G401 (cell line): ENCODE data around the gene HLX. TPM values are rescaled to one million over a fixed set of nuclear protein-coding genes. Genes with fewer than 3 reads are reported as not detected.

Source experiments
- DNase-seq: peaks from one replicate; pipeline ENCODE4 v3.0.0-alpha.2; 2015; ENCODE audit warnings: low spot score
- in situ Hi-C: cut with HindIII; loops from 2 replicates; pipeline ENCODE4 v1.10.0; 2016; ENCODE audit warnings: low sequenced_read_pairs, mixed read lengths
- total RNA-seq: library from RNA; depleted of rRNA; stranded (reverse); fragments of >200 nt; shearing (Covaris generic); gene quantifications from 2 replicates; pipeline ENCODE4 v1.2.3, GENCODE V29; 2014

HLX gene
- total RNA-seq, 1 experiment from 2014 or later, result not detected

- in situ Hi-C loops, result no loop called here
- no peak for DNase-seq
Measured at GRCh38 chr1:220880726-220881506, 1.7 kb downstream of the HLX start.

DNA sequence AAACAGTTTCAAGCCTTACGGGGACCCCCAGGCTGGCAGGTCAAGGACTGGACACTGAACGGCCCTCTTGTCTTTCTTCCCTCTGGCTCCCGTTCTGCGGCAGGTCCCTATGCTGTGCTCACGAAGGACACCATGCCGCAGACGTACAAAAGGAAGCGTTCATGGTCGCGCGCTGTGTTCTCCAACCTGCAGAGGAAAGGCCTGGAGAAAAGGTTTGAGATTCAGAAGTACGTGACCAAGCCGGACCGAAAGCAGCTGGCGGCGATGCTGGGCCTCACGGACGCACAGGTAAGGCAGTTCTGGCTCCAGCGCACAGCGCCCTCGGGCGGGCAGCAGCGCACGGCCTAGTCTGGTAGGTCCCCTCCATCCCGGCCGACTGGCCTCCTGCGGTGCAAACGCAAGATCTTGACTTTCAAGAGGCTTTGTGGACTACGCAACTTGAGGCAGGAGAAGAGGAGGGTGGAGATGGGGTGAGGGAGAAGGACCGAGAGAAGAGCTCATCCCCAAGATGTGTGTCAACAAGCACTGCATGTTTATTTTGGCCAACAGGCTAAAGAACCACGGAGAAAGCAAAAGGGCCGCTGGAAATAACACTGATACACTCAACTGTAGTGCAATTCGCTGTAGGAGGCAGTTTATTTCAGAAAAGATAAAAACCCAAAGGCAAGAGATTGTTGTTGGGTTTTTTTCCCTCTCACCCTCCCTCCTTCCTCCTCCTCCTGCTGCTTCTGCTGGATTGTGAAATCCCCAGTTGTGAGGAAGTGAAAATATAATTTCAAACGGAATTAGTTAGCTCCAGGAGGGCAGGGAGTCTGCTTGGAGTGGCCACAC is 3.0 kb downstream of the HLX start:
- in situ Hi-C loops, result no loop called here
- no peak for DNase-seq

GRCh38 chr1:220884109-220884980 is 5.1 kb downstream of the HLX start:
- in situ Hi-C loops, result no loop called here

DNA sequence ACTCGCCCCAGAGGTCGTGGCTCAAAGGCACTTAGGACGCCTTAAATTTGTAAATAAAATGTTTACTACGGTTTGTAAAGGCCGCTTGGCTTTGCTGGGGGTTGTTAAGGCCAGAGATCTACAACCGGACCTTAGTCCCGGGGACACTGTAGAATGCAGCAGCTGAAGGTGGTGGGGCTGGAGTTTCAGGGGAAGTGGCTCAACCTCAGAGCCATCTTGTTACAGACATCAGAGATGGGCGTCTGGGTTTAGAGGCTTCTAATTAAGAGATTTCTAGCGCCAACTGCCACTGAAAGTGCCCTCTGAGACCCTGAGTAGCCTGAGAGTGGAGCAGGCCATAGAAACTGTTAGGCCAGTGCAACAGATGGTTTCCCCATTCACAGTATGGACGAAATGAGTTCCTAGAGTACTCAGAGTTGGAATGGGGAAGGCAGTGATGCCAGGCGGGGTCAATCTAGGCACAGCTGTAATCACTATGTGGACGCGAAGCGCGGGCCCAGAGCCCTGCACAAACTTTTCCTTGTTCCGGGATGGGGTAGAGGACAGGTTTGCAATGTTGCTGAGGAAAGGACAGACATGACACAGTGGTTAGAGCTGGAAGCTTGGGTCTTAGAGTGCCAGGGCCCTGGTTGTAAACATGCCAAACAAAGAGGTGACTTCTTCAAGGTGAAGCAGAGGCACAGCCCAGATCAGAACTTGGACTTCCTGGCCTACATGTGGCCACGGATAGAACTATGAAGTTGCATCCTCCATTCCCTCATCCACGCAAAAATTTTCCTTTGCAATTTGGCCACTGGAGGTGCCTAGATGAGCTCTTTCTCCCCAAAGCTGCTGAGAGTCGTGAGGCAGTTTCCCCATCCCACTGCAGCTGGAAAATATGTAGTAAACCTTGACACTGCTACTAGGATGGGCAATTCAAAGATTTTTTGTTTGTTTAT is 6.0 kb downstream of the HLX start:
- in situ Hi-C loops, result no loop called here
- DNase-seq, result no peak

More at GRCh38 chr1:220884109-220884980, 5.1 kb downstream of the HLX start:
- DNase-seq, result no peak

GRCh38 chr1:220885971-220886370 is 6.7 kb downstream of the HLX start:
- DNase-seq, result no peak
- in situ Hi-C loops, result no loop called here

DNA sequence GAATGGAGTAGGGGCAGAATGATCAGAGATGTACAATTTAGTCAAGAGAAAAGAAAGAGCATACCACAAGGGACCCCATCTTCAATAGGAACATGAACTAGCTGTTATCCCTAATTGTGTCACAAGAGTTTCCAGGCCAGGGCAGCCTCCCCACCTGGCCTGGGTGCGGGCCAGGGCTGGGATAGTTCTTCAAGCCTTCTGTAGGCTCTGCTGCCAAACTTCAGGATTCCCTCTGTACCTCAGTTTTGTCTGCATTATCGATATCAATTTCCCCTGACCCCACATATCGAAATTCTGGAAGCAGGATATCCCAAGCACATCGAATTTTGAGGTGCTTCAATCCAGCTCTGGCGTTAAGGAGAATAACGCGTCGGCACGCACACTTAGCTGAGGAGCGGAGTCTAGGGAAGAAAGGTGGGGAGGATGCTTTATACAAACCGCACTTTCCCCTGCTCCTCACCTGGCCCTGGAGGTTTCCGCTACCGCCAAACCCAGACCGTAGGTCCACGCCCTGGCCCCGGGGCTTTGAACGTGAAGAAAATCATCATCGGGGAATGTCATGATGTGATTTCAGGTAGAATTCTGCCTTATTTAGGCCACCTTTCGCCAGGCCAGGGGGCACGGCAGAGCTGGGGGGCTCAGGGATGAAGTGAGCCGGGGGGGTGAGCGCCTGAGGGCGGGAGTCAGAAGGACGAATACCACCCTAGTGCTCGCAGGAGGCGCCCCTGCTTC is 7.4 kb downstream of the HLX start:
- DNase-seq, result no peak
- in situ Hi-C loops, result no loop called here

DNA sequence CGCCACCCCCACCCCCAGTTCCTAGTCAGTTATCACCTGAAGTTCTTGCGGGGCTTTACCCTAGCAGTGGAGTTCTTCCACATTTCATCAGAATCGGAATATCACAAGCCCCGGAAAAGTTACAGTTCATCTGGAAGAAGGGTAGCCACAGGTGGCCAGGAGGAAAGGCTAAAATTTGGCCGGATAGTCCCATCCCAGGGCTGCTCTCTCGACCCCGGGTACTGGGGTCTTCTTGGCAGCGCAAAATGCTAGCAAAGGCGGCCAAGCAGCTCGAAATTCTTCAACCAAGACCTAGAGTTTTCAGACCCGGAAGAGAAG is 7.9 kb downstream of the HLX start:
- no peak for DNase-seq
- in situ Hi-C loops, result no loop called here

DNA sequence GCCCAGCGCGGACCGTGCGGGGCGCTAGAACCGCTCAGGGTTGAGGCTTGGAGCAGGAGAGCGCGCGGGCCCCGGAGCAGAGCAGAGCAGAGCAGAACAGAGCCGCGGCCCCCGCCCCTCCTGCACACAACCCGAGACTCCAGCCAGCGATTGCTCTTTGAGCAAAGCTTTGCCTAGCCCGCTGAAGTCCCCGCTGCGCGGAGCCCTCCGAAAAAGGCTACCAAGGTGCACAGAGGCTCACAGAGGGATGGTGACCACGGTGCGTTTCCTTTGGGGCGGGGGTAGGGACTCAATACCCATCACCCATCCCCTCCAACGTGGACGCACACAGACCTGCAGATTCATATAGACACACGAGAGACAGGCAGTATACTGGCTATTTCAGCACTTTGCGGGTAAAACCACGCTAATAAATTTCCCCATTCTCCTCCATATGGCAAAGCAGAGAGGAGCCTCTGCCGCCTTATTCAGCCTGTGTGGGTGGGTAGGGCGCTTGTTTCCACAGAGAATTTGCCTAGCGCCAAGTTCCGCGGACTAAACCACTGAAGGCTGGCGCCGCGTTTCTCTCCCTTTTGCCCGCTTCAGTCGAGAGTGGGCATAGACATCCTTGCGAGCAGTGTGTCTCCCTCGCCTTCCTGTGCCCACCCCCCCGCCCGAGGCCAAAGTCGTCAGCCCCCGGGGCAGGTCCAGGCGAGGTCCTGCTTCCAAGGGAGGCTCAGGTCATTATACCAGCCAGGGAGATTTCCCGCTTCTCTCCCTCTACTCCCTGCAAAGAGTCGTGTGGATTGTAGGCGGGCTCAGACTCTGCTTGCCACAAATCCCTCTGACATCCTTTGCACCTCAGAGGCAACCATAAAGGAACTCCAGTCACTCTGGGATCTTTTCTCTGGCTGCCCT is 8.5 kb downstream of the HLX start:
- in situ Hi-C loops, result no loop called here

DNA sequence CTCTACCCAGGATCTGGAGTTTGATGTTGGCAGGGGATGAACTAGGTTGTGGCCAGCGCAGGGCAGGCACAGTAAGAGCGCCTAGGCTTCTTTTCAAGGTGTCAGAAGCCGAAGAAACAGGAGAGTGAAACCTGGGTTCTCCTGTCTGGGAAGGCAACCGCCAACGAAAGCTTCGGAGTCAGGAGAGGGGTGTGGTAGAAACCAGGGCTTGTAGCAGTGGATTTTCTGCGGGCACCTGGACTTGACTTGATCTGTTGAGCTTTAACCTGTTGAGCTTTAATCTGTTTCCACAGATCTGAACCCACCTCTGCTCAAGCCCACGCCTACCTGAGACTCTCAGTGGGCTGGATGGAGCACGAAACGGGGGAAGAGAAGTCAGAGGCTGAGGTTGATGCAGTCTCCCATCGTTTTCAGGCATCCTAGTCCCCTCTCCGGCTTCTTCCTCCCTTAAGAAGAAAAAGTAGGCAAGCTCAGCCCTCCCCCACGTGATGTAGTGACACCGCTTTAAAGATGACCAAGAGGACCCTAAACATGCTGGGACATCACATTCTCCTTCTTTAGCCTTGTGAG is 9.3 kb downstream of the HLX start:
- DNase-seq, result no peak
- in situ Hi-C loops, result no loop called here

More for the DNA sequence above, 8.5 kb downstream of the HLX start:
- DNase-seq, result no peak

DNA sequence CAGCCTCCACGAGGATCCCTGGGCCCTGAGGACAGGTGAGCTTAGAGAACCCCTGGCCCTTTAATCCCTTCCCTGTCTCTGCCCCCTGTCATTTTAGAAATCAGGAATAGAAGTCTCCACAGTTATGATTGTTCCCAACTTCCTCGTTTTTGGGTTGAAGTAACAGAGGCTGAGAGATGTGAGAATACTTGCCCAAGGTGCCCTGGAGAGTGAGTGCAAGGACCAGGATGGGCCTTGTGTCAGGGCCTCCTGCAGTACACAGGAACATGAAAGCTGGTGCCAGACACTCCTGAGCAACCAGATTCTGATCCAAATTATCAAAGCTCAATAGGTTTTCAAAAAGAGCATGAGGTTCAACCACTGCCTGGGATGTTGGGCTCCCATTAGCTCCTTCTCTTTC is 10.1 kb downstream of the HLX start:
- in situ Hi-C loops, result no loop called here

GRCh38 chr1:220889848-220890287 is 10.6 kb downstream of the HLX start:
- in situ Hi-C loops, result no loop called here
- no peak for DNase-seq

More for the DNA sequence above, 10.1 kb downstream of the HLX start:
- DNase-seq, result no peak

DNA sequence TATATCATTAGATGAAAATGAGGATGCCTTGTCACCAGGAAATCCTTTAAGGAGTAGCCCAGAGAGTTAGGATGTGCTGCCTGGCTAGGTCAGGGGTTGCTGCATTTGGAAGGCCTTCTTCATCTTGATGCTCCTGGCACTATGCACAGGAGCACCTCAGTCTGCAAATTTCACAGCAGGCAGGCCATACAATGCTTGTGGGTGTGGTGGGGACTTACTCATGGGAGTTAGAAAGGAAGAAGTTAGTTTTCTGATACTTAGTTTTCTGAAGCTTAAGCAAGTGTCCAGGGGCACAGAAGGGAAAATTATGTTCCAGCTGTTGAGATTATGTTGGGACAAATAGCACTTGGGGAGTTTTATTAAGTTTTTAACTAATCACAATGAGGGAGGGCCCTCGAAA is 11.4 kb downstream of the HLX start:
- in situ Hi-C loops, result no loop called here
- no peak for DNase-seq

DNA sequence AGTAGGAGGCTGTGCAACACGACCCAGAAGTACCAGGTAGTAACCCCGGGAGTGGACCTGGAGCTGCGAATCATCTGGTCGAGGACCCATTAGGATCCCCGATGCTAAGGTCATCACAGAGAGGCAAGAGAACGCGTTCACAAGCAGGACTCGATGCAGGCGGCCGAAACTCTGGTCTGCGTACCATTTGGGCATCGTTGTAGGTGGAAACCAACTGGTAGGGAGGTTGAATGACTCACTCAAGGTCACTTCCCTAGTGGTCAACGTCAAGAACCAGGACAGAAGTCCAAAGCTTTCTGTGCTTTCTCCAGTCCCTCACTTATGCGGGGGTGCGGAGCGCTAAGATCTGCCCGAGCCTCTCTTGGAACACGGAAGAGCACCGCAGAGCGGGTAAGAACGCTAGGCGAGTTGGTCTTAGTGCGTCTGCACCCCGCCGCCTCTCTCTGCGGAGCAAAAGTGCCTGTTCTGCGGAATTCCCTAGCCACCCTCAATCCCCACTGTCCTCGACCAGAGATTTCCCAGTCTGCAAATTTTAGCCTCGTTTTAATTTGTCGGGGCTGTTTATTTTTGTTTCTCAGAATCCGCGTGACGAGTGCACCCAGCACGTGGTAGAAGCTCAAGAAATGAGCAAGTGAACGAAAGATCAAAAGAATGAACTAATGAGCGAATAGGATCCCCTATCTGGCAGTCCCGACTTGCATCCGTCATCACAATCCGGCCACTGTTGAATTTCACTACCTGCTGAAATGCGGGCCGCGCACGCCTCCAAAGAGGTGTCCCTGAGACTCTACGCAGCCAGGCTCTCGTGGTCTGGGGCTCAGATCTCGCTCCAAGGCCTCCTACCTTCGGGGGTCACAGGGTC is 12.2 kb downstream of the HLX start:
- DNase-seq, result no peak
- in situ Hi-C loops, result no loop called here

- in situ Hi-C loops, result no loop called here
Measured at GRCh38 chr1:220892086-220892376, 12.8 kb downstream of the HLX start.

GRCh38 chr1:220892997-220893700 is 13.9 kb downstream of the HLX start:
- no peak for DNase-seq
- in situ Hi-C loops, result no loop called here

More at GRCh38 chr1:220892086-220892376, 12.8 kb downstream of the HLX start:
- no peak for DNase-seq

- in situ Hi-C loops, result no loop called here
- DNase-seq, result no peak
Measured at GRCh38 chr1:220893701-220894024, 14.4 kb downstream of the HLX start.
